ENCODE measurements around the gene GGA1.

Gene GGA1

GRCh38 chr22:37608477-37609239 lies at the start of gene GGA1:
TSS of gene GGA1 (plus strand) at chr22:37608834. CDS start at chr22:37608861, 27 bp downstream.
- no peak for TF ChIP-seq CTCF (conservative IDR thresholded peaks at IDR 0.05; ENCODE audit: low read depth, low read length)
- peak; percentile 91 for DNase-seq (ENCODE audit: low read depth)
- peak within 1 kb of the TSS; percentile 83 for H3K4me3 ChIP-seq (ENCODE audit: low read length)

- TF ChIP-seq CTCF (conservative IDR thresholded peaks at IDR 0.05; ENCODE audit: low read depth, low read length) = no peak
- H3K4me3 ChIP-seq (ENCODE audit: low read length) = peak overlapping the region; percentile 8
- no peak for DNase-seq (ENCODE audit: low read depth)
Measured at GRCh38 chr22:37559521-37559900, 49.1 kb upstream of the GGA1 start.

GRCh38 chr22:37559901-37560607 lies 48.6 kb upstream of the GGA1 start, which contains the start of gene CDC42EP1:
TSS of gene CDC42EP1 (plus strand) at chr22:37560480. CDS start at chr22:37566350, 5,870 bp downstream.
- no peak for DNase-seq (ENCODE audit: low read depth)
- peak within 1 kb of the TSS; percentile 78 for H3K4me3 ChIP-seq (ENCODE audit: low read length)

GRCh38 chr22:37560608-37561211 lies 47.9 kb upstream of the GGA1 start:
- H3K4me3 ChIP-seq (ENCODE audit: low read length) = peak overlapping the region; percentile 78
- TF ChIP-seq CTCF (conservative IDR thresholded peaks at IDR 0.05; ENCODE audit: low read depth, low read length) = no peak
- DNase-seq (ENCODE audit: low read depth) = no peak

More at GRCh38 chr22:37559901-37560607, 48.6 kb upstream of the GGA1 start, which contains the start of gene CDC42EP1:
- no peak for TF ChIP-seq CTCF (conservative IDR thresholded peaks at IDR 0.05; ENCODE audit: low read depth, low read length)

GRCh38 chr22:37561212-37562048 lies 47.2 kb upstream of the GGA1 start:
- peak; percentile 85 for TF ChIP-seq CTCF (conservative IDR thresholded peaks at IDR 0.05; ENCODE audit: low read depth, low read length)
- peak overlapping the region; percentile 78 for H3K4me3 ChIP-seq (ENCODE audit: low read length)
- DNase-seq (ENCODE audit: low read depth) = no peak

GRCh38 chr22:37562049-37562875 lies 46.4 kb upstream of the GGA1 start:
- no peak for DNase-seq (ENCODE audit: low read depth)
- H3K4me3 ChIP-seq (ENCODE audit: low read length) = peak overlapping the region; percentile 78
- TF ChIP-seq CTCF (conservative IDR thresholded peaks at IDR 0.05; ENCODE audit: low read depth, low read length) = no peak
